Measurements from ENCODE around the gene KBTBD2. TPM values are rescaled to one million over a fixed set of nuclear protein-coding genes. Genes with fewer than 3 reads are reported as not detected.
"Not testable (repeated sequence)": the region's sequence is repeated elsewhere in the genome, so short reads cannot be mapped to it uniquely, and the experiment has no call there.

The KBTBD2 gene
- total RNA-seq, 1 donor from 2014 or later, result 55.3 TPM

DNA sequence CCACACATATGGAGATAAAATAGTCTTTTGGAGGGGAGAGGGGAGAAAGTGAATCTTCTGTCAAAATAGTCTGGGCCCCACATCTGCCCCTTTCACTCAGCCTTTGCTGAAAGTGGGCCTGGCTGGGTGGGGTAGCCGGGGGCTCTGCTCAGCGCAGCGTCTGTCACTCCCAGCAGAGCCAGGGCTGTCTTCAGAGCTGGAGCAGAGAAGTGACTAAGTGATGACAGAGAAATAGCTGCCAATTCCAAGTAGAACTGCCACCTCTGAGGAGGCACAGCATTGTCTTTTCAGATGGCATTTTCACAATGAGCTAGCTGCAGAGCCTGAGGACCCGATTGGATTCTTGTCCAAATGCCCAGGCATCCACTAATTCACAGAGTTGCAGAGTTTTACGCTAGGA is 34.5 kb downstream of the KBTBD2 start:
- intact Hi-C loops (cut with micrococcal nuclease), result not testable (repeated sequence)

DNA sequence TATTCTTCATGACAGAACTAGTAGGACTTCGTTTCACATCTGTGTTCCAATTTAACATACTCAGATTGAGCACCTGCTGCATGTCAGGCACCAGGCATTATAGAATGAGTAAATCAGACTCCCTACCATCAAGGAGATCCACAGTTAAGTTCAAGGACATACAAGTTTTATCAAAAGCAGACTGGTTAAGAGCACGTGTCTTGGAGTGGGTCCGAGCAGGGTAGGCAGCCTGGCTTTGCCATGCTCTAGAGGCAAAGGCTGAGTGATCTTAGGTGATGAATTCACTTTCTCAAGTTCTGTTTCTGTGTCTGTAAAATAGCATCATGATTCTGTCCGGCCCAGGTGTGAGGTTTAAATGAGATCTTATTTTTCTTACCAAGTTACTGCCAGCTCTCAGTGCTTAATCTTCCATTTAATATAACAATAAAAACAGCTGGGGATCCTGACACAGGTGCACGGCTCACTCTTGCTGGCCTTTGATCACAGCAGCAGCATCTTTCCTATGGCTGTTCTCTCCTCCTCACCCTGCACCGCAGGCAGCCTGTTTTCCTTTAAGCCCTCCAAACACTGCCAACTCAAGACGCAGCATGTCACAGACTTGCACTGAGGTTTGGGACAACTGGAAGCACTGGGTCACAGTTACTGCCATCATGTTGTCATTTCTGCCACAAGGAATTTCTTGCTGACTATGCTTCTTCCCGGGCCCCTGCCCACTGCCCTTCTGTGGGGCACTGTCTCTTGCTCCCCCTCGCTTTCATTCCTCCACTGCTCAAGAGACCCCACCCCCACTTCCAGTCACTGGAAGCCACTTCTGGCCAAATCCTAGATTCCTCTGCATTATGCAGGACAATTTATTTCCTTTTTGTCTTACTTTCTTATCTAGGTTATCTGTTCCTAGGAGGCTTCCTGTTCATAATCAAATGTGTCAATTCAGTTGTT is 35.5 kb downstream of the KBTBD2 start:
- intact Hi-C loops (cut with micrococcal nuclease), result not testable (repeated sequence)

DNA sequence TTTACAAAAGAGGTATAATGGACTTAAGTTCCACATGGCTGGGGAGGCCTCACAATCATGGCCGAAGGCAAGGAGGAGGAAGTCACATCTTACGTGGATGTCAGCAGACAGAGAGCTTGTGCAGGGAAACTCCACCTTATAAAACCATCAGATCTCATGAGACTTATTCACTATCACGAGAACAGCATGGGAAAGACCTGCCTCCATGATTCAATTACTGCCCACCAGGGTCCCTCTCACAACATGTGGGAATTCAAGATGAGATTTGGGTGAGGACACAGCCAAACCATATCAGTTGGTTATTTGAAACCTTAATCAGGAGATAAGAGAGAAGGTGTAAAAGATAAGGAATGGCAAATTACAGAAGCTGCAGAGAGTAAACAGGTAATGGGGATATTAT is 40.9 kb downstream of the KBTBD2 start:
- intact Hi-C loops (cut with micrococcal nuclease), result not testable (repeated sequence)

DNA sequence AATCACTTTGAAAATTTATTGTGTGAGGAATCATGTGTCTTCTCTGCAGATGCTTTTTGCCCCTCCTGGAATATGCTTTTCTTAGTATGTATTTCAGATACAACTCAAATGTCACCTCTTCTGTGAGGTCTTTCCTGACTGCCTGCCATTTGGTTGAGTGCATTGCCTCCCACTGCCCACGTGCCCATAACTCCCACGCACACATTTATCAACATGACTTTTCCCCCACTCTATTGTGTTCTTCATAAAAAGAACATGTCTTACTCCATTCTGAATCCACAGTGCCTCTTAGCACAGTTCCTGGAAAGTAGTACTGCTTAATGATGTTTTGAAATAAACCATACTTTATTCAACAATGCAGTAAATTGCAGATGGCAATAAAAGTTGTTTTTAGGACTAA is 42.9 kb downstream of the KBTBD2 start:
- intact Hi-C loops (cut with micrococcal nuclease), result not testable (repeated sequence)

DNA sequence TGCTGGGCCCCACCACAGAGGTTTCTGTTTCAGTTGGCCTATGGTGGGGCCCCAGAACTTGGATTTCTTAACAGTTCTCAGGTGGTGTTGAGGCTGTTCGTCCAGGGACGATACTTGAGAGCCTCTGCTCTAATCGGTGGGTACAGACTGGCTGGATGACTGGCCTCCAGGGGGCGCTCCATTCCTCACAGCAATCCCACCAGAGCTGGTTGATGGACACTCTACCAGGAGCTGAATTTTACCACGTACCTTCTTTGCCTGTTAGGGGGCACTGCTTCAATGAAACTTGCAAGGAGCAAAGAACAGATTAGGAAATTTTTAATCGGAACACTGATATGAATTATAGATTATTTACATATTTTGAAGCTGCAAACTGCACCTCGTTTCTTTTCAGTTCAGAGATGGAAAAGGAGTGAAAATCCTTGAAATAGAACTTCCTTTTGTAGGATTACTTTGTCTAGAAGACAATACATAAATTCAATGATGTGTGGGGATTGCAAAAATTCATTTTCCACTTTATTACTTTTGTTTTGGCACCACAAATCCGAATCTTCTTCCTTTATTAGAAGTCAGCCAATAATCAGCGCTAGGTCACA is 44.8 kb downstream of the KBTBD2 start:
- intact Hi-C loops (cut with micrococcal nuclease), result loop anchor here (1.0 kb wide), 7 partner anchors 44 to 283 kb away; partner anchors contain the start of gene BBS9

DNA sequence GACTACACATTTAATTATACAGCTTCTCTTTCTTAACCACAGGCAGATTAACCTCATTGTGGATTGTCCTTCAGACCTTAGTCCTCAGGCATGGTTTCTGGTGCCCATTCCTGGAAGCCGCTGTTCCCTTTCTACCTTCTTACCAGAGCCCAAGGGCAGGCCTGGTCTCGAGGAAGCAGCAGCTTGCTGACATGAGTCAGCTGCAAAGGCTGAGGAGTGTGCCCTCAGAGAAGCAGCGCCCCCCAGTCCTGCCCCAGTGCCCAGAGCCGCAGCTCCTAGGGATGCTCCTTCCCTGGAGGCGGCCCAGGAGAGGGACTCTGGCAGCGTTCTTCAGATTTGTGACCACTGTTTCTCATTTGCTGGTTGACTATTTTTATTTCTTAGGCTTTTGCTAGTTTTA is 46.8 kb downstream of the KBTBD2 start:
- intact Hi-C loops (cut with micrococcal nuclease), result not testable (repeated sequence)

DNA sequence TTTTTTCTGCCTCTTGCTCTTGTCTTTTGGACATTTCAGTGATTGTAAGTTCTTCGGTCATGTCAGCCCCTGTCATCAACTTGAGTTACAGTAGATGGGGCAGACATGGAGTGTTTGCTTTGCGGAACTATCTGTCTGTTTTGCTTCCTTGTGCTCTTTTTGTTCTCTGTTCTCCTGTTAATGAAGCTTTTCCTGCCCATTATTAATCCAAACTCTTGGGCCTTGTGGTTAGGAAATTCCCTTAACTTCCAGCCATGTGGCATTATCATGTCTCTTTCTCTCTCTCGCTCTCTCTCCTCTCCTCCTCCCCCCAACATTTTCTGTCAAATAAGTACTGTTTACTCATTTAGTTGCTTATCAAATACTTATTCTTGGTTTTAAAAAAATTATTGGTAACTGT is 47.8 kb downstream of the KBTBD2 start:
- intact Hi-C loops (cut with micrococcal nuclease), result not testable (repeated sequence)

DNA sequence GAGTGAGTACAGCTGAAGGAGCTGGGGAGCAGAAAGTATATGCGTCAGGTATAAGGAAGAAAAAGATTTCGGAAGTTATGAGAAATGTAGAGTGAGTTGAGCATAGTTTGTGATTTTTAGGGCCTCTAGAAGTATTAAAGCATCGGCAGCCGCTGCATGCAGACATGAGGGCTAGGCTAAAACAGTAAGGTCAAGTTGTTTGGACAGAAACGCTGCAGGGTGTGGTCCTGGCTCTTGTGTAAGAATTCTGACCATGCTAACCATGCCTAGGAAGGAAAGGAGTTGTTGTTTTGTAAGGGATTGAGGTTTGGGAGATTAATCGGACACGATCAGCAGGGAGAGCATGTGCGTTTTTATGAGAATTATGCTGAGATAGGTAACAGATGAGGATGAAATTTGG is 51.7 kb downstream of the KBTBD2 start:
- intact Hi-C loops (cut with micrococcal nuclease), result not testable (repeated sequence)

DNA sequence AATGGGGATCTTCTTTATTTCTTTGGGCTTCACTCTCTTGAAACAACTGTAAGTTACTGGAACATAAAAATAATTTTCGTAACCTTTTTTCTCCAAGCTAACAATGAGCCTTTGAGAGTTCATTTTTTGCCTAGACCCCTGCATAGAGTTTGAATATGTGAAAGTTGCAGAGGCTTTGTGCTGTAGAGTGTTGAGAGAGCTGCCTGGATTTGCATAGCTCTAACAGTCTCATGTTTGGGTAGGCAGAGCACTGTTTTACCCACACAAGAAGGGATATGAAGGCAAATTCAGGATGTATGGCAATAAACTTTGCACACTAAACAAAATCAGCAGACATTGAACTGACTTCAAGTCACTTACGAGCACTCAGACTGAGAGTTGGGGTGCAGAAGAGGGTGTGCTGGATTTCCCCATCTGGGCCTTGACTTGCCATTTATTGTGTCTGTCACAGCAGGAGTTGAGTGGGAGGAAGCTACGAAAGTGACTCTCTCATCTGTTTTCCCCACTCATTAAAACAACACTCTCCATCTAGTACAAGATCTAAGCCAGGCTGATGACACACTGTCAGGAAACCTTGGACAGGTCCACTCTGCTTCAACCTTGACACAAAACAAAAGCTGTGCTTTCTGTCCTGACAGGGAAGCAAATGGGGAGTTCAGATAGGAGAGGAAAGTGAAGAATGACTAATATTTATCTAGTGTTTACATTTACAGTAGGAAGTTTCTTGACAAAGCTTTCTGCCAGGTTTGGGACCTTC is 62.4 kb downstream of the KBTBD2 start:
- intact Hi-C loops (cut with micrococcal nuclease), result not testable (repeated sequence)

Other genes starting within 250 kb of the KBTBD2 start
- gene FKBP9, start 65.7 kb upstream of the KBTBD2 start, total RNA-seq, result 1.1 and 1.7 TPM in 2 replicates
- gene NT5C3A, start 171.0 kb upstream of the KBTBD2 start, total RNA-seq, result 49.0 and 53.1 TPM in 2 replicates
- gene RP9, start 217.6 kb upstream of the KBTBD2 start, total RNA-seq, result 13.9 and 16.4 TPM in 2 replicates
- gene BBS9, start 237.8 kb upstream of the KBTBD2 start, total RNA-seq, result 10.4 and 11.3 TPM in 2 replicates

All from T-helper 1 cell treated with Interleukin-12 subunit alpha and Interleukin-12 subunit beta and Interleukin-4 antibody, amounts not matched to agents 30 ng/mL and 1 ng/mL, for 36 hours (primary cell).